WTC11 (cell line): Measurements from ENCODE around the gene LILRB1. TPM values are rescaled to one million over a fixed set of nuclear protein-coding genes. Genes with fewer than 3 reads are reported as not detected.

ENCODE experiments used
- ATAC-seq: fragments of 200-7000 bp; cut with Tn5 transposase; 2 replicates; pipeline ENCODE4 v1.10.0; 2021; ENCODE audit warnings: mild to moderate bottlenecking, moderate library complexity
- CTCF ChIA-PET: fragments of 300-600 bp; sonication (Branson Sonifier 250); formaldehyde crosslinking; loops from one replicate; lab custom pipeline; 2021; ENCODE audit warnings: antibody characterized with exemption; lab: Charles Lee
- POLR2A ChIA-PET: fragments of 350-600 bp; sonication (Branson Sonifier 250); formaldehyde crosslinking; loops from one replicate; lab custom pipeline; 2021; ENCODE audit warnings: antibody characterized with exemption; lab: Charles Lee
- DNase-seq: peaks from one replicate; pipeline ENCODE4 v3.0.0; 2021; ENCODE audit warnings: low spot score
- H3K27ac Mint-ChIP-seq: 2 replicates; pipeline ENCODE4 v1.8.0; 2021; ENCODE audit warnings: mixed read lengths
- H3K27me3 Mint-ChIP-seq: 2 replicates; pipeline ENCODE4 v1.8.0; 2021; ENCODE audit warnings: low read depth, mild to moderate bottlenecking, moderate library complexity, mixed read lengths
- H3K36me3 Mint-ChIP-seq: 2 replicates; pipeline ENCODE4 v1.8.0; 2021; ENCODE audit warnings: mixed read lengths
- H3K4me1 Mint-ChIP-seq: 2 replicates; pipeline ENCODE4 v1.8.0; 2022; ENCODE audit warnings: mixed read lengths
- H3K4me3 Mint-ChIP-seq: 2 replicates; pipeline ENCODE4 v1.8.0; 2021; ENCODE audit warnings: mild to moderate bottlenecking, moderate library complexity, mixed read lengths
- H3K9me3 Mint-ChIP-seq: 2 replicates; pipeline ENCODE4 v1.8.0; 2021; ENCODE audit warnings: mixed read lengths
- ATF1 ChIP-seq: sonication (generic); formaldehyde crosslinking; IDR thresholded peaks from 2 replicates; pipeline ENCODE4 v1.8.1; 2023; ENCODE audit warnings: mild to moderate bottlenecking, moderate library complexity, missing genetic modification reagents
- CREB1 ChIP-seq: sonication (generic); formaldehyde crosslinking; IDR thresholded peaks from 2 replicates; pipeline ENCODE4 v1.8.0; 2023; ENCODE audit warnings: mild to moderate bottlenecking, missing genetic modification reagents
- CREM ChIP-seq: sonication (generic); formaldehyde crosslinking; IDR thresholded peaks from 2 replicates; pipeline ENCODE4 v1.8.1; 2022; ENCODE audit warnings: mild to moderate bottlenecking, missing genetic modification reagents, moderate library complexity
- E2F4 ChIP-seq: sonication (generic); formaldehyde crosslinking; IDR thresholded peaks from 2 replicates; pipeline ENCODE4 v1.8.1; 2022; ENCODE audit warnings: low read depth, mild to moderate bottlenecking, moderate library complexity, missing genetic modification reagents, borderline replicate concordance
- E2F5 ChIP-seq: sonication (generic); formaldehyde crosslinking; IDR thresholded peaks from 2 replicates; pipeline ENCODE4 v1.8.1; 2022; ENCODE audit warnings: mild to moderate bottlenecking, moderate library complexity, missing genetic modification reagents
- EMX1 ChIP-seq: fragments of 250-450 bp; sonication (Bioruptor Pico); IDR thresholded peaks from 2 replicates; pipeline ENCODE4 v1.8.0; 2021; ENCODE audit warnings: mild to moderate bottlenecking
- FOXK1 ChIP-seq: sonication (generic); formaldehyde crosslinking; IDR thresholded peaks from 2 replicates; pipeline ENCODE4 v1.8.0; 2022; ENCODE audit warnings: mild to moderate bottlenecking, moderate library complexity, missing genetic modification reagents
- FOXP1 ChIP-seq: sonication (generic); formaldehyde crosslinking; IDR thresholded peaks from 2 replicates; pipeline ENCODE4 v1.8.0; 2022; ENCODE audit warnings: missing genetic modification reagents, mild to moderate bottlenecking, moderate library complexity, borderline replicate concordance
- GTF2I ChIP-seq: fragments of 250-450 bp; sonication (Bioruptor Pico); conservative IDR thresholded peaks from 2 replicates; pipeline ENCODE4 v1.4.0; 2021; ENCODE audit warnings: mild to moderate bottlenecking
- JAZF1 ChIP-seq: fragments of 250-450 bp; sonication (Bioruptor Pico); IDR thresholded peaks from 2 replicates; pipeline ENCODE4 v1.9.0; 2021; ENCODE audit warnings: moderate library complexity, mild to moderate bottlenecking, inconsistent platforms
- JUN ChIP-seq: sonication (generic); formaldehyde crosslinking; IDR thresholded peaks from 2 replicates; pipeline ENCODE4 v1.8.0; 2023; ENCODE audit warnings: mild to moderate bottlenecking, missing genetic modification reagents
- NFE2L1 ChIP-seq: sonication (generic); formaldehyde crosslinking; IDR thresholded peaks from 2 replicates; pipeline ENCODE4 v1.8.1; 2023; ENCODE audit warnings: missing genetic modification reagents
- PRDM15 ChIP-seq: sonication (generic); formaldehyde crosslinking; IDR thresholded peaks from 2 replicates; pipeline ENCODE4 v1.8.0; 2022; ENCODE audit warnings: missing genetic modification reagents
- PRRX2 ChIP-seq: fragments of 250-450 bp; sonication (Bioruptor Pico); IDR thresholded peaks from 2 replicates; pipeline ENCODE4 v1.8.0; 2021; ENCODE audit warnings: mild to moderate bottlenecking
- SOX15 ChIP-seq: fragments of 250-450 bp; sonication (Bioruptor Pico); IDR thresholded peaks from 2 replicates; pipeline ENCODE4 v1.9.0; 2021; ENCODE audit warnings: mild to moderate bottlenecking
- STAT6 ChIP-seq: sonication (generic); formaldehyde crosslinking; conservative IDR thresholded peaks from 2 replicates; pipeline ENCODE4 v1.8.1; 2023; ENCODE audit warnings: mild to moderate bottlenecking, low read depth, missing genetic modification reagents, moderate library complexity
- TCF7 ChIP-seq: sonication (generic); formaldehyde crosslinking; IDR thresholded peaks from 2 replicates; pipeline ENCODE4 v1.8.0; 2022; ENCODE audit warnings: mild to moderate bottlenecking, low read depth, missing genetic modification reagents, moderate library complexity
- TEAD1 ChIP-seq: sonication (generic); formaldehyde crosslinking; IDR thresholded peaks from 2 replicates; pipeline ENCODE4 v1.8.0; 2022; ENCODE audit warnings: mild to moderate bottlenecking, missing genetic modification reagents
- USF1 ChIP-seq: sonication (generic); formaldehyde crosslinking; IDR thresholded peaks from 2 replicates; pipeline ENCODE4 v1.8.0; 2022; ENCODE audit warnings: mild to moderate bottlenecking, missing genetic modification reagents
- ZBTB43 ChIP-seq: sonication (generic); formaldehyde crosslinking; IDR thresholded peaks from 2 replicates; pipeline ENCODE4 v1.8.1; 2023; ENCODE audit warnings: mild to moderate bottlenecking, missing genetic modification reagents
- ZNF219 ChIP-seq: sonication (generic); formaldehyde crosslinking; IDR thresholded peaks from 2 replicates; pipeline ENCODE4 v1.8.0; 2023; ENCODE audit warnings: missing genetic modification reagents, mild to moderate bottlenecking, borderline replicate concordance
- ZNF317 ChIP-seq: sonication (generic); formaldehyde crosslinking; IDR thresholded peaks from 2 replicates; pipeline ENCODE4 v1.8.1; 2023; ENCODE audit warnings: low read depth, mild to moderate bottlenecking, moderate library complexity, missing genetic modification reagents, borderline replicate concordance
- ZNF416 ChIP-seq: fragments of 250-450 bp; sonication (Bioruptor Pico); IDR thresholded peaks from 2 replicates; pipeline ENCODE4 v1.9.0; 2021; ENCODE audit warnings: mild to moderate bottlenecking, inconsistent platforms
- ZNF423 ChIP-seq: fragments of 250-450 bp; sonication (Bioruptor Pico); IDR thresholded peaks from 2 replicates; pipeline ENCODE4 v2.1.2; 2022; ENCODE audit warnings: mild to moderate bottlenecking, moderate library complexity
- total RNA-seq: library from RNA; stranded (reverse); gene quantifications from 3 replicates; pipeline ENCODE4 v1.2.3, GENCODE V29; 2021

Gene LILRB1
- total RNA-seq, 1 experiment from 2014 or later, result not detected

GRCh38 chr19:54616057-54616456, 14.2 kb upstream of the LILRB1 start:
- Mint-ChIP-seq H3K4me3 (no peak overlapping the region), H3K9me3 (peaks cover 79% of the 10 kb centered on the region), H3K36me3 (peaks cover 51% of the 10 kb centered on the region), H3K4me1 (no peaks in the 10 kb centered on the region), H3K27ac (no peak overlapping the region), H3K27me3 (peaks cover 13% of the 10 kb centered on the region)
- DNase-seq (no peak), ATAC-seq (no peak)
- ChIA-PET POLR2A (no interaction called here), CTCF (no interaction called here)
- no peak for TF ChIP-seq ZBTB43 (CRISPR knock-in tag)
- no peak for TF ChIP-seq PRRX2 (CRISPR knock-in tag)
- TF ChIP-seq E2F5, result no peak
- no peak for TF ChIP-seq ZNF416 (CRISPR knock-in tag)
- TF ChIP-seq TCF7 (CRISPR knock-in tag), result no peak
- no peak for TF ChIP-seq PRDM15 (CRISPR knock-in tag)
- TF ChIP-seq JAZF1 (CRISPR knock-in tag), result no peak
- no peak for TF ChIP-seq JUN (CRISPR knock-in tag)
- no peak for TF ChIP-seq NFE2L1 (CRISPR knock-in tag)

GRCh38 chr19:54616821-54617560, 13.3 kb upstream of the LILRB1 start:
- no peaks in the 10 kb centered on the region for H3K4me1 Mint-ChIP-seq
- CTCF ChIA-PET, result no interaction called here
- no peak overlapping the region for H3K4me3 Mint-ChIP-seq
- no peak overlapping the region for H3K27ac Mint-ChIP-seq
- H3K36me3 Mint-ChIP-seq, result peaks cover 58% of the 10 kb centered on the region
- POLR2A ChIA-PET, result no interaction called here
- peaks cover 79% of the 10 kb centered on the region for H3K9me3 Mint-ChIP-seq
- ATAC-seq (no peak), DNase-seq (no peak)
- peaks cover 13% of the 10 kb centered on the region for H3K27me3 Mint-ChIP-seq
- TF ChIP-seq ZNF423 (CRISPR knock-in tag) (no peak), E2F4 (CRISPR knock-in tag) (no peak), FOXK1 (CRISPR knock-in tag) (no peak), FOXP1 (CRISPR knock-in tag) (no peak), TEAD1 (CRISPR knock-in tag) (no peak), CREB1 (no peak), EMX1 (CRISPR knock-in tag) (no peak), ATF1 (CRISPR knock-in tag) (no peak), SOX15 (no peak), CREM (CRISPR knock-in tag) (no peak), JAZF1 (CRISPR knock-in tag) (no peak), ZNF317 (CRISPR knock-in tag) (no peak), GTF2I (CRISPR knock-in tag) (no peak), ZNF219 (no peak), ZBTB43 (CRISPR knock-in tag) (no peak), STAT6 (CRISPR knock-in tag) (no peak), USF1 (CRISPR knock-in tag) (no peak), NFE2L1 (CRISPR knock-in tag) (no peak)
